Activated B cell treated with CpG ODN at 0.5 μM for 24 hours (primary cell): Measurements from ENCODE around the gene PWWP2B. TPM values are rescaled to one million over a fixed set of nuclear protein-coding genes. Genes with fewer than 3 reads are reported as not detected.

ENCODE experiments used
- ATAC-seq: fragments of 200-7000 bp; cut with Tn5 transposase; one replicate; pipeline ENCODE4 v1.10.0; 2021; ENCODE audit warnings: low read depth, mild to moderate bottlenecking, moderate library complexity
- CTCF ChIA-PET: fragments of 350-600 bp; sonication (Branson Sonifier 250); formaldehyde crosslinking; loops from one replicate; lab custom pipeline; 2021; ENCODE audit warnings: antibody characterized with exemption; lab: Charles Lee
- POLR2A ChIA-PET: fragments of 350-600 bp; sonication (Branson Sonifier 250); formaldehyde crosslinking; loops from one replicate; lab custom pipeline; 2021; ENCODE audit warnings: antibody characterized with exemption; lab: Charles Lee
- DNase-seq: peaks from one replicate; pipeline ENCODE4 v3.0.0; 2022
- H3K27ac Mint-ChIP-seq: one replicate; pipeline ENCODE4 v1.8.0; 2020; ENCODE audit warnings: mixed read lengths
- H3K27me3 Mint-ChIP-seq: one replicate; pipeline ENCODE4 v1.8.0; 2021; ENCODE audit warnings: mixed read lengths
- H3K36me3 Mint-ChIP-seq: one replicate; pipeline ENCODE4 v1.8.0; 2021; ENCODE audit warnings: low read depth, mixed read lengths
- H3K4me1 Mint-ChIP-seq: one replicate; pipeline ENCODE4 v1.8.0; 2021; ENCODE audit warnings: mixed read lengths
- H3K4me3 Mint-ChIP-seq: one replicate; pipeline ENCODE4 v1.8.0; 2020; ENCODE audit warnings: mild to moderate bottlenecking, mixed read lengths
- H3K9me3 Mint-ChIP-seq: one replicate; pipeline ENCODE4 v1.8.0; 2020; ENCODE audit warnings: mixed read lengths
- intact Hi-C: fragments of 100-400 bp; cut with micrococcal nuclease; formaldehyde crosslinking; loops from one replicate; pipeline ENCODE4 v1.15.1; 2024
- total RNA-seq: library from RNA; stranded (reverse); gene quantifications from 2 replicates; pipeline ENCODE4 v1.2.3, GENCODE V29; 2022
- TF ChIP-seq, protein P1 (sequence below): fragments of 200-600 bp; IDR thresholded peaks from one replicate; pipeline ENCODE4 v1.8.0; 2022; ENCODE audit warnings: antibody characterized with exemption, mild to moderate bottlenecking

The PWWP2B gene
- total RNA-seq, 1 donor from 2014 or later: 13.4 TPM

DNA sequence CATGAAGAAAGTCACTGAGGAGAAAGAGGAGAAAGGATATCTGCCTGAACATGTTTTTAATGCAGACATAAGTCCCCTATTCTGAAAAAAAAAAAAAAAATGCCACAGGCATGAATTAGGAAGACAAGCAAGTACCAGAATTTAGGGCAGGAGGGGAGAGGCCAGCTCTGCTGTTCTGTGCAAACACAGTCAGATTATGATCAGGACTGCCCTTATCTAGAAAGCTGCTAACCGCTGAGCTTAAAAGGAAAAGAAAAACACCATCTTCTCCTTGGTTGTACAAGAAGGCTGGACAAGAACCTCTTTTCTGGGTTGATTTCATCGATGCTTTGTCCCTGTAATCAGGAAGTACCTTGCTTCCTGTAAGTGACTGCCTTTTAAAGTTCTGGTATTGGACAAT lies 15.3 kb upstream of the PWWP2B start:
- ATAC-seq: no peak
- Mint-ChIP-seq H3K4me3 (no peak overlapping the region), H3K4me1 (no peaks in the 10 kb centered on the region), H3K36me3 (no peaks in the 10 kb centered on the region), H3K27me3 (peaks cover 2% of the 10 kb centered on the region), H3K9me3 (no peaks in the 10 kb centered on the region), H3K27ac (no peak overlapping the region)
- TF ChIP-seq, protein P1, sequence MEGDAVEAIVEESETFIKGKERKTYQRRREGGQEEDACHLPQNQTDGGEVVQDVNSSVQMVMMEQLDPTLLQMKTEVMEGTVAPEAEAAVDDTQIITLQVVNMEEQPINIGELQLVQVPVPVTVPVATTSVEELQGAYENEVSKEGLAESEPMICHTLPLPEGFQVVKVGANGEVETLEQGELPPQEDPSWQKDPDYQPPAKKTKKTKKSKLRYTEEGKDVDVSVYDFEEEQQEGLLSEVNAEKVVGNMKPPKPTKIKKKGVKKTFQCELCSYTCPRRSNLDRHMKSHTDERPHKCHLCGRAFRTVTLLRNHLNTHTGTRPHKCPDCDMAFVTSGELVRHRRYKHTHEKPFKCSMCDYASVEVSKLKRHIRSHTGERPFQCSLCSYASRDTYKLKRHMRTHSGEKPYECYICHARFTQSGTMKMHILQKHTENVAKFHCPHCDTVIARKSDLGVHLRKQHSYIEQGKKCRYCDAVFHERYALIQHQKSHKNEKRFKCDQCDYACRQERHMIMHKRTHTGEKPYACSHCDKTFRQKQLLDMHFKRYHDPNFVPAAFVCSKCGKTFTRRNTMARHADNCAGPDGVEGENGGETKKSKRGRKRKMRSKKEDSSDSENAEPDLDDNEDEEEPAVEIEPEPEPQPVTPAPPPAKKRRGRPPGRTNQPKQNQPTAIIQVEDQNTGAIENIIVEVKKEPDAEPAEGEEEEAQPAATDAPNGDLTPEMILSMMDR: no peak
- CTCF ChIA-PET: interaction anchor here (1.5 kb wide), 1 partner anchor 62 kb away, joined by 3 read pairs; no protein-coding TSS in a partner anchor
- POLR2A ChIA-PET: no interaction called here
- intact Hi-C loops: no loop called here
- DNase-seq: no peak

DNA sequence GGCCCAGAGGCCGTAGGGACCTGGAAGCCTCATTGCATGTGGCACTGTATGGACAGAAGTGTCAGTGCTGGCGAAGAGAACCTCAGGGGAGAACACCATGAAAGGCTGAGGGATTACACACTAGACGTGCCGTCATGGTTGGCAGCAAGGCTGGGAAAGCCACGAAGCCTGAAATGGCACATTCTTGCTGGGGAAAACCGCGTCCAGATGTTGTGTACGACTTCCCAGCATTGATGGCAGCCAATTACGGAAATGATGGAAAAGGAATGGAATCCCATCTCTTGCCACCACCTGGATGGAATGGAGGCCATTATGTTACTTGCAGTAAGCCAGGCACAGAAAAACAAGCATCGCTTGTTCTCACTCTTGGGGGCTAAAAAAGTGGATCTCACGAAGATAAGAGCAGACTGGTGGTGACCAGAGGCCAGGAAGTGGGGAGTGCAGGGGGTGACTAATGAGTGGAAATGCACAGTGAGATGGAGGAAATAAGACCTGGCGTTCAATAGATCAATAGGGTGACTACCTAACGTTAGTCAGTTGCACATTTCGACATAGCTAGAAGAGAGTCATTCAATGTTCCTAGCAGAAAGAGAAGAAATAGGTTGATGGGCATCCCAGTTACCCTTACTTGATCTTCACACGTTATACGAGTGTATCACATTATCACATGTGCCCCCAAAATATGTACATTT lies 14.6 kb upstream of the PWWP2B start:
- no peak for ATAC-seq
- Mint-ChIP-seq H3K27me3 (peaks cover 2% of the 10 kb centered on the region), H3K4me3 (no peak overlapping the region), H3K36me3 (no peaks in the 10 kb centered on the region), H3K27ac (no peak overlapping the region), H3K9me3 (no peaks in the 10 kb centered on the region), H3K4me1 (peaks cover 1% of the 10 kb centered on the region)
- POLR2A ChIA-PET: no interaction called here
- CTCF ChIA-PET: interaction anchor here (1.5 kb wide), 1 partner anchor 61 kb away, joined by 3 read pairs; no protein-coding TSS in a partner anchor
- intact Hi-C loops: no loop called here
- DNase-seq: no peak
- TF ChIP-seq, protein P1: no peak

DNA sequence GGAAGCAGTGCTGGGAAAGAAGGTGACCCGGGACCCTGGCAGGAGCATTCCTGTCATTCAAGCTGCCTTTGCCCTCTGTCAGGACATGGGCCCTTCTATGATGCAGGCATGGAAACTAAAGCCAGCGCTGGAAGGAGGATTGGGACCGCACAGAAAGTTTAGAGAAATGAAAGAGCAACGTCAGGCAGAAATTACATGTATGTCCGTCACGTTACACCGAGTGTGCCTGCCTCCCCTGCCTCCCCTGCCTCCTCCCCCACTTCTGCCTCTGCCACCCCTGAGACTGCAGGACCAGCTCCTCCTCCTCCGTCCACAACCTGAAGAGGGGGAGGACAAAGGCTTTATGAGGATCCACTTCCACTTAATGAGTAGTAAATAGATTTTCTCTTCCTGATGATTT lies 13.9 kb upstream of the PWWP2B start:
- Mint-ChIP-seq H3K36me3 (no peaks in the 10 kb centered on the region), H3K27me3 (peaks cover 2% of the 10 kb centered on the region), H3K4me3 (no peak overlapping the region), H3K9me3 (no peaks in the 10 kb centered on the region), H3K27ac (no peak overlapping the region), H3K4me1 (peaks cover 7% of the 10 kb centered on the region)
- DNase-seq: no peak
- ChIA-PET CTCF (no interaction called here), POLR2A (no interaction called here)
- no peak for ATAC-seq
- TF ChIP-seq, protein P1: no peak
- intact Hi-C loops: no loop called here

DNA sequence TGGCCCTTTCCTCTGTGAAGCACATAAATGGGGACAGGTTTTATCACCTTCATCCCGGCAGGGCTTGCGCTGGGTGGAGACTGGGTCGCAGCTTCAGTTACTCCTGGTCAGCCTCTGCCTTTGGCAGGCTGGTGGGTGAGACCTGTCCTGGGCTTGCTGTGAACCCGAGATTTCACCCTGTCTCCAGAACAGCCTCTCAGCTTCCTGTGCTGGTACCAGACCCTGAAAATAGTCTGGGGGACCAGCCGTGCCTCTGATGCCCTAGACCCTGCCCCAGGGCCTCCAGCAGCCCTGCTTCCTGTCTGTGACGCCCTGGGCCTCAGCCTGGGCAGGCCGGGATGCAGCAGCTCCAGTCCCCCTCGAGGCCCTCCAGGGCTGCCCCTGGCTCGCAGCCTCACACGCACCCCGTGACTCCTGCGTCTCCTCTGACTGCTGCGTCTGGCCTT lies 13.2 kb upstream of the PWWP2B start:
- CTCF ChIA-PET: no interaction called here
- H3K4me3 Mint-ChIP-seq: no peak overlapping the region

More for the DNA sequence above, 13.2 kb upstream of the PWWP2B start:
- POLR2A ChIA-PET: no interaction called here
- no peaks in the 10 kb centered on the region for H3K9me3 Mint-ChIP-seq
- peaks cover 2% of the 10 kb centered on the region for H3K27me3 Mint-ChIP-seq
- TF ChIP-seq, protein P1: no peak
- DNase-seq: no peak
- no peak overlapping the region for H3K27ac Mint-ChIP-seq
- peaks cover 7% of the 10 kb centered on the region for H3K4me1 Mint-ChIP-seq
- intact Hi-C loops: no loop called here
- no peak for ATAC-seq
- no peaks in the 10 kb centered on the region for H3K36me3 Mint-ChIP-seq
